BLaER1 (cell line): ENCODE measurements around the gene HYDIN.
"Not testable (repeated sequence)": the region's sequence is repeated elsewhere in the genome, so short reads cannot be mapped to it uniquely, and the experiment has no call there.

Source experiments
- H3K27ac ChIP-seq: shearing (Covaris generic); formaldehyde crosslinking; 2 replicates; pipeline ENCODE4 v1.8.1; 2022
- H3K27me3 ChIP-seq: shearing (Covaris generic); formaldehyde crosslinking; 2 replicates; pipeline ENCODE4 v1.8.1; 2022
- H3K36me3 ChIP-seq: shearing (Covaris generic); formaldehyde crosslinking; 2 replicates; pipeline ENCODE4 v1.8.1; 2022
- H3K4me1 ChIP-seq: shearing (Covaris generic); formaldehyde crosslinking; 2 replicates; pipeline ENCODE4 v1.8.1; 2022
- H3K4me2 ChIP-seq: shearing (Covaris generic); formaldehyde crosslinking; 2 replicates; pipeline ENCODE4 v1.8.1; 2022
- H3K4me3 ChIP-seq: shearing (Covaris generic); formaldehyde crosslinking; 2 replicates; pipeline ENCODE4 v1.8.1; 2022
- H3K9ac ChIP-seq: shearing (Covaris generic); formaldehyde crosslinking; 2 replicates; pipeline ENCODE4 v1.8.1; 2022
- H3K9me3 ChIP-seq: shearing (Covaris generic); formaldehyde crosslinking; 2 replicates; pipeline ENCODE4 v1.8.1; 2022
- H4K20me1 ChIP-seq: shearing (Covaris generic); formaldehyde crosslinking; 2 replicates; pipeline ENCODE4 v1.8.1; 2022
- Cebpa-rat ChIP-seq: shearing (Covaris generic); IDR thresholded peaks from 2 replicates; pipeline ENCODE4 v1.8.1; 2022

HYDIN gene

DNA sequence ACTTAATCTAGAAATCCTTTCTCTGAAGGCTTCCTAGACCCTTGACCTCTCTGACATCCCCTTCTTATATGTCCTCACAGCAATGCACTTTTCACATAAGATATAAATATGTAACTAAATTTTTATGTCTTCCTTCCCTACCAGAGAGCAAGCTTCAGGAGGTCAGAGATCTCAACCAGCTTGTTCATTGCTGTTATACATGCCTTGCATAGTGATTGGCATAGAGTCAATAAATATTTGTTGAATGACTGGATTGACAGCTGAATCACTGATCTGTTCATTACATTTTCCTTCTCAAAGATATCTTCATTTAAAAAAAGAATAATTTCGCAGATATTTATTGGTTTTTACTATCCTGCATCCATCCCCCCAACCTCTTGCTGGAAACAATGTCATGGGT is 29.5 kb downstream of the HYDIN start:
- no peak overlapping the region for H3K4me2 ChIP-seq
- H3K9ac ChIP-seq = no peak overlapping the region
- no peak overlapping the region for H3K27ac ChIP-seq
- peaks cover 32% of the 10 kb centered on the region for H3K9me3 ChIP-seq
- H3K4me3 ChIP-seq = no peak overlapping the region
- no peaks in the 10 kb centered on the region for H4K20me1 ChIP-seq
- no peaks in the 10 kb centered on the region for H3K36me3 ChIP-seq
- no peaks in the 10 kb centered on the region for H3K27me3 ChIP-seq
- H3K4me1 ChIP-seq = peaks cover 7% of the 10 kb centered on the region; the same call in 1 of the 2 replicates
- no peak for TF ChIP-seq Cebpa-rat

DNA sequence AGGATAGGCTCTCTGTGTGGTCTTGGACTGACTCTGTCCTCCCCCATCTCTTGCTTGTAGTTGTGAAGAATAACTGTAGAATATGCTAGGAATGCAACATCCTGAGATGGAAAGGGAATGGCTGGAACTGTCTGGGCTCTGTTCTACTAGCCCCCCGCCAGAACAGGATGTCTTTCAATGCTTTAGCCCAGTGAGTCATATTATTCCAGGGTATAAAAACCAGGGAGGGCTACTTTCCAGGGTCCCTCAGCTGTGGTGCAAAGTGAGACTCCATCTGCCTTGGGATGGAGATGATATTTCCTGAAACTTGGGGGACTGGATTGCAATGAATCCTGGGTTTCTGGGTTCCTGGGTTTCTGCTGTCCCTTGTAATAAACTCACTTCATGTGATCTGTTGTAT is 32.1 kb downstream of the HYDIN start:
- no peaks in the 10 kb centered on the region for H3K27me3 ChIP-seq
- H3K4me2 ChIP-seq = no peak overlapping the region
- H3K9ac ChIP-seq = no peak overlapping the region
- H3K36me3 ChIP-seq = no peaks in the 10 kb centered on the region
- no peak overlapping the region for H3K27ac ChIP-seq
- H3K9me3 ChIP-seq = peaks cover 25% of the 10 kb centered on the region
- H3K4me1 ChIP-seq = no peaks in the 10 kb centered on the region
- no peak overlapping the region for H3K4me3 ChIP-seq
- no peak for TF ChIP-seq Cebpa-rat
- H4K20me1 ChIP-seq = no peaks in the 10 kb centered on the region

DNA sequence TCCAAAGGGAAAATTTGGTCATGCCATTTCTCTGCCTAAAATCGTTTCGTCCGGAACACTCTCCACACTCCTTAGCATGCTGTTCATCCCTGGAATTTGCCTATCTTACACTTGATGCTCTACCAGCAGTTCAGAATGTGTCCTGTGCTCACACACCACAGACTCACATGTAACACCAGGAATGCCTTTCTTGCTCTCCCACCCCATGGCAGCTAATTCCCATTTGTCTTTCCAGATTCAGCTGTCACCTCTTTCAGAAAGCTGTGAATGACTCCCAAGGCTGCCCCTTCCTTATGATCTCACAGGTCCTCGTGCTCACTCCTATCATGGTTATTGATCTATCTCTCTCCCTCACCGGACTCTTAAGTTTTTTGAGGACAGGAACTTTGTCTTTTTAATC is 38.1 kb downstream of the HYDIN start:
- Histone ChIP-seq H3K36me3 (no peaks in the 10 kb centered on the region), H3K4me3 (no peak overlapping the region), H3K9me3 (no peaks in the 10 kb centered on the region), H3K27ac (no peak overlapping the region), H4K20me1 (no peaks in the 10 kb centered on the region), H3K9ac (no peak overlapping the region), H3K4me2 (no peak overlapping the region), H3K27me3 (no peaks in the 10 kb centered on the region), H3K4me1 (no peaks in the 10 kb centered on the region)
- no peak for TF ChIP-seq Cebpa-rat

DNA sequence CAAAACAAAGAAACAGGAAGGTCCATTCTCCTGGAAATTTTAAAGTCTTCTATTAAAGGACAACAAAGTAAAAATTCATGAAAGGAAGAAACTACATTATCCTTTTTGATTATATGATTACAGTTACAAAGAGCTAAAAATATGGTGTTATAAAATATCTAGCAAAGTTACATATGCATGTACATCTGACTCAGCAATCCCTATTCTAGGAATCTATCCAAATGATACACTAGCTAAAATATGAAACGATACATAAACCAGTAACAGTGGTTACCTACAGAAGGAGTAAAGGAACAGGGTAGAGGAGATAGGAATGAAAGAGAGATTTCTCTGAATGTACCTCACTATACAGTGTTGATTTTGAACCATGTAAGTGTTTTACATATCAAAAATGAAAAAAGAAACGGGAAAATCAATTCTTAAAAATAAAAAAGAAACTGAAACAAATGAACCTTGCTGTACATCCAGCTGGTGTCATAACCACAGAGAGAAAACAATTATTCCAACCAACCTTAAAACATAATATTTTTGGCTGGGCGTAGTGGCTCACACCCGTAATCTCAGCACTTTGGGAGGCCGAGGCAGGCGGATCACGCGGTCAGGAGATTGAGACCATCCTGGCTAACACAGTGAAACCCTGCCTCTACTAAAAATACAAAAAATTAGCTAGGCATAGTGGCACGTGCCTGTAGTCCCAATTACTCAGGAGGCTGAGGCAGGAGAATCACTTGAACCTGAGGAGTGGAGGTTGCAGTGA is 41.4 kb downstream of the HYDIN start:
- Histone ChIP-seq H3K27me3 (no peaks in the 10 kb centered on the region), H3K4me1 (no peaks in the 10 kb centered on the region), H3K4me2 (no peak overlapping the region), H3K27ac (no peak overlapping the region), H4K20me1 (no peaks in the 10 kb centered on the region), H3K4me3 (no peak overlapping the region), H3K9ac (no peak overlapping the region), H3K9me3 (no peaks in the 10 kb centered on the region), H3K36me3 (no peaks in the 10 kb centered on the region)
- TF ChIP-seq Cebpa-rat = no peak

DNA sequence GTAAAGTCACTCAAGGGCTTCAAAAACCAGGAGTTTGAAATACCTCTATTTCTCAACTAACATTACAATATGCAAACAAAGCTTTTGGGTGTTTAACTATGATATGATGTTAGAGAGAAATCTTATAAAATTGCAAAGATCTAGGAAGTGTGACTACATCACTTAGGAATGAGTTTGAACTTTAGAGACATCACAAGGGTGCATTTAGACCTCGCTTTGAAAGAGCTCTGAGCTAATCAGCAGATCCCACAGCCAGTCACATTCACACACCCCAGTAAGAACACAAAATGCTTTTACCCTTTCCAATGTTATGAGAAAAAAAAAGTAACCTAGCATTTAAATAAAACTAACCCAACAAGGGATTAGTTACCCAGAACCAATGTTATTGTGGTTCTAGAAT is 45.2 kb downstream of the HYDIN start:
- H3K27ac ChIP-seq = no peak overlapping the region
- H3K4me1 ChIP-seq = no peaks in the 10 kb centered on the region
- H3K27me3 ChIP-seq = no peaks in the 10 kb centered on the region
- no peak overlapping the region for H3K9ac ChIP-seq
- H3K9me3 ChIP-seq = peaks cover 12% of the 10 kb centered on the region
- no peak overlapping the region for H3K4me2 ChIP-seq
- TF ChIP-seq Cebpa-rat = no peak
- H4K20me1 ChIP-seq = no peaks in the 10 kb centered on the region
- no peaks in the 10 kb centered on the region for H3K36me3 ChIP-seq
- no peak overlapping the region for H3K4me3 ChIP-seq

DNA sequence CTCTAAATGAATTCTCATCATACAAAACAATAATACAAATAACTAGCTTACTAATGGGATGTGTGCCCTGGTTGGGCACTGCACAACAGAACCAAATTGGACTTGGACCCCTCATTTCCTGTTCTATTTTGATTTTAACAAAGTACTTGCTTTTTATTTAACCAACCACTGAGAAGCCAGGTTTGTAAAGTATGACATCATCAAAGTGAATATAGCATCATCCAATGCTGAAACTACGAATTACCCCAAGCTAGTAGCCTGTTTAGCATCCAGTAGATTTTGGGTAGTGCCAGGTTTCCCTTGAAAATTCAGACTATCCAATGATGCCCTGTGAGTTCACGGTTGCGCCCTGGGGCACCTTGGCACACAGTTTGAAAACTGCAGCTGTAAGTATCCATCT is 51.0 kb downstream of the HYDIN start:
- TF ChIP-seq Cebpa-rat = no peak
- H3K9ac ChIP-seq = no peak overlapping the region
- no peak overlapping the region for H3K4me2 ChIP-seq
- H4K20me1 ChIP-seq = no peaks in the 10 kb centered on the region
- H3K27ac ChIP-seq = no peak overlapping the region
- peaks cover 12% of the 10 kb centered on the region for H3K9me3 ChIP-seq
- no peaks in the 10 kb centered on the region for H3K36me3 ChIP-seq
- H3K4me3 ChIP-seq = no peak overlapping the region
- no peaks in the 10 kb centered on the region for H3K27me3 ChIP-seq
- no peaks in the 10 kb centered on the region for H3K4me1 ChIP-seq

DNA sequence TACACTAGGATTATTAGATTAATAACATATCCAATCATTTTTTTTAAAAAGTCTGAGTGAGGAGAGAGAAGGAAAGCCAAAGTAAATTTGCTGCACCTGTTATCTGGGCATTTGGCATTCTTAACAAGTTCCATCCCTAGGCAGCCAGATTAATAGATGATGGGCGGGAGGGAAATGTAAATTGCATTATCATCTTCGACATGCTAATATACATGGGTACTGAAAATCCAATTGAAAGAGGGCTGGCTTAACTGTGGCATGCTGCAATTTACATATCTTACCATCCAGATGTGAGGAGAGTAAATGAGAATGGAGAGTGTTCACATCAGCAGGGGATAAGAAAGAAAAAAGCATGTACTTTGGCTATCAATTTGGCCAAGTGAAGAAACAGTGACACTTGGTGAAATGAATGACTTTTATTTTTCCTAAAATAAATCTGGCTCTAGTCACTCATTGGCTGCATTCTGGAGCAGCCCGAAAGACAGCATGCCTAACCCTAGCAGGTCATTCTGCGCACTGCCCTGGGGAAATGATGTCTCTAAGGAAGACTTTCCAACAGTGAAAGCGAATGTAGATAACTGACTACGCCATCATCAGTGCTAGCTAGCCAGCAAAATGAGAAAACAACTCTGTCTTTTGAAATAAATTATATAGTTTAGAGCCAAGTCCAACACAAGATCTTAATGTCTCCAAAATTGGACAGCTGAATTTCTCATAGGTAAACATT is 57.9 kb downstream of the HYDIN start:
- Histone ChIP-seq H3K4me2 (no peak overlapping the region), H3K4me3 (no peak overlapping the region), H4K20me1 (no peaks in the 10 kb centered on the region), H3K4me1 (no peaks in the 10 kb centered on the region), H3K9me3 (no peaks in the 10 kb centered on the region), H3K9ac (no peak overlapping the region), H3K27me3 (no peaks in the 10 kb centered on the region), H3K36me3 (no peaks in the 10 kb centered on the region), H3K27ac (no peak overlapping the region)
- no peak for TF ChIP-seq Cebpa-rat

DNA sequence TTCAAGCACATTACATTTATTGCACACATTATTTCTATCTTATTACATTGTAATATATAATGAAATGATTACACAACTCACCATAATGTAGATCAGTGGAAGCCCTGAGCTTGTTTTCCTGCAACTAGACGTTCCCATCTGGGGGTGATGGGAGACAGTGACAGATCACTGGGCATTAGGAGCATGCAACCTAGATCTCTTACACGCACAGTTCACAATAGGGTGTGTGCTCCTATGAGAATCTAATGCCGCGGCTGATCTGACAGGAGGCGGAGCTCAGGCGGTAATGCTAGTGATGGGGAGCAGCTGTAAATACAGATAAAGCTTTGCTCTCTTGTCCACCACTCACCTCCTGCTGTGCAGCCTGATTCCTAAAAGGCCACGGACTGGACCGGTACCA is 69.5 kb downstream of the HYDIN start:
- not testable (repeated sequence) for H3K4me2 ChIP-seq, H3K36me3 ChIP-seq, H3K9ac ChIP-seq, H3K27ac ChIP-seq, H3K27me3 ChIP-seq, H4K20me1 ChIP-seq, H3K9me3 ChIP-seq, H3K4me3 ChIP-seq
- H3K4me1 ChIP-seq = peaks cover 13% of the 10 kb centered on the region

DNA sequence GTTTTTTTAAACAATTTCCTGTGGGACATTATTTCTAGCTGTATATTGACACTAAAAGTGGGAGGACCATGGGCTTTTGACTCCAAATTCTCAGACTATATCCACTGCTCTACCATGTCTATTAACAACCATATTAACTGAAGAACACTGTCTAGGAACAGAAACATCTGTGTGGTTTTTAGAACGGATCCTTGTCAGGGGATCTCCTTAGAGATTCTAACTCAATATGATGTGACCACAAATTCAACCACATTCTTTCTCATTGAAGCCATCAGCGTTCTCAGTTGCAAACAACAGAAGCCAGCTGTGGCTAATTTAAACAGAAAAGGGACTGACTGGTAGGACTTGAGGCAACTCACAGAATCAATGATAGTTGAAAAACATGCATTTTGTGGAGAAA is 73.2 kb downstream of the HYDIN start:
- H3K4me1 ChIP-seq = peaks cover 13% of the 10 kb centered on the region
- H4K20me1 ChIP-seq, H3K9ac ChIP-seq, H3K36me3 ChIP-seq, H3K4me2 ChIP-seq, H3K27me3 ChIP-seq, H3K4me3 ChIP-seq, H3K27ac ChIP-seq, H3K9me3 ChIP-seq: not testable (repeated sequence)

DNA sequence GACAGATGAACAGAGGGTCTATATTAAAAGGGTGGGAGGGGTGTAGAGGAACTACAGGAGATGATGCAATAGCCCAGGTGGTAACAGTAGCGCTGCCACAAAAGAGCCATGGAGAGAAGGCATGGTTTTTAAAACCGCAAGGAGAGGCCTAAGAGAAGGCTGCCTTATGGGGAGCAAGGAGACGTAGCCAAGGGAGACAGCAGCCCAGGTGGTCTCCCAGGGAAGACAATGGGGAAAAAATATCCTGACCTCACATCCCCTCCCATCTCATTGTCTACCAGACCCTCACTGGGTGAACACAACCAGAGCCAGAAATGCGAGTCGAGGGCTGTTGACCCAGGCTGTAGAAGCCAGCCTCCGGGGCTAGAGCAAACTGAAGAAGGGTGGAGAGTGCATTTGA is 77.2 kb downstream of the HYDIN start:
- H3K4me2 ChIP-seq, H3K27me3 ChIP-seq, H3K9ac ChIP-seq, H4K20me1 ChIP-seq, H3K9me3 ChIP-seq, H3K4me3 ChIP-seq, H3K27ac ChIP-seq, H3K36me3 ChIP-seq: not testable (repeated sequence)
- H3K4me1 ChIP-seq = peaks cover 10% of the 10 kb centered on the region

DNA sequence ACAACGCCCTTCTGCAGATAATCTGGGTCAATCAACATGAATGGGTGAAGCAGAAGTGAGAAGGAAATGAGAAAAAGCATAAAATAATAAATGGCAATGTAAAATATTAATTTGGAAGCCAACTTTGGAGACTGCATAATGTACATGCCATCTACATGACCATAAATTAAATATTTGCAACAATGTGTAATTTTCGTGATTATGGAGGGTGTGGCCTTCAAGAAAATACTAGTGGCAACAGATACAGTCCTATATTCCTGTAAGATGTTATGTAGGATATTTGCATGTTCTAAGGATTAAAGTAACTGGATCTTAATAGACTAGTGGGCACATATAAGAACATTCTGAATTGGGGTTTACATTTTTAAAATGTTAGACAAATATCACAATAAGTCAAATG is 78.9 kb downstream of the HYDIN start:
- H3K4me1 ChIP-seq, H3K9ac ChIP-seq, H3K27me3 ChIP-seq, H3K4me3 ChIP-seq, H3K4me2 ChIP-seq, H3K27ac ChIP-seq, H3K36me3 ChIP-seq, H3K9me3 ChIP-seq, H4K20me1 ChIP-seq: not testable (repeated sequence)

DNA sequence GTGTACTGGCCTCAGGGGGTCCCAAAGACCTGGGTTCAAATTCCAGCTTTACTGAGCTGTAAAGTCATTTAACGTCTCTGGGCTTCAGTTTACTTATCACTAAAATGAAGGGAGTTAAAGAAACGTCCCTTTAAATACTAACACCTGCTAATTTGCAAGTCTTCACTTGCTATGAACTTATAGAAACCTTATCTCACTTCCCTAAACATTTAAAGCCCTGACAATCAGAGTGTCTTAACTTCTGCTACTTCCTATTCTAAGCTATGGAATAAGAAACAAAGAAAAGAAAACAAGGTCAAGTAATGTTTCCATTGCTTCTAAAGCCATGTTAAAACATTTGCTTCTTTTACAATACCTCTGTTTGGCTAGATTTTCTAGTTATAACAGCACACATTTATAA is 87.3 kb downstream of the HYDIN start:
- not testable (repeated sequence) for H3K27ac ChIP-seq, H3K4me1 ChIP-seq

DNA sequence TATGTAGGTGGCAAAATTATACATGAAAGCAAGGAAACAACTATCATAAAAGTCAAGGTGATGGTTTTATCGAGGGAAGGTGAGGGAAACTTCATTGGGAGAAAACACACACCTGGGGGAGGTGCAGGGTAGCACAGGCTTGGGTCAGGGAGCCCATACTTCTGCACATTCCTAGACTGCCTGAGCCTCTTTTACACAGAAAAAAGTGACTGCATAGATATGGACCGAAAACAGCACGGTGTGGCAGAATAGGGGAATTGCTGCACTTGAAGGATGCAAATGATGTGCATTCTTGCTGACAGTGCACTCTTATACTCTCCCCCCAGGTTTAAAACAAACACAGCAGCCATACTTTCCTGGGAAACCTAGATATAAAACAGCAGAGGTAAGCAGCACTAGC is 120.0 kb downstream of the HYDIN start:
- H4K20me1 ChIP-seq, H3K9ac ChIP-seq, H3K9me3 ChIP-seq, H3K4me1 ChIP-seq, H3K36me3 ChIP-seq, H3K4me3 ChIP-seq, H3K27me3 ChIP-seq, H3K4me2 ChIP-seq, H3K27ac ChIP-seq: not testable (repeated sequence)

More for the DNA sequence above, 87.3 kb downstream of the HYDIN start:
- H3K9me3 ChIP-seq, H3K4me2 ChIP-seq, H3K9ac ChIP-seq, H4K20me1 ChIP-seq, H3K36me3 ChIP-seq, H3K27me3 ChIP-seq, H3K4me3 ChIP-seq: not testable (repeated sequence)

DNA sequence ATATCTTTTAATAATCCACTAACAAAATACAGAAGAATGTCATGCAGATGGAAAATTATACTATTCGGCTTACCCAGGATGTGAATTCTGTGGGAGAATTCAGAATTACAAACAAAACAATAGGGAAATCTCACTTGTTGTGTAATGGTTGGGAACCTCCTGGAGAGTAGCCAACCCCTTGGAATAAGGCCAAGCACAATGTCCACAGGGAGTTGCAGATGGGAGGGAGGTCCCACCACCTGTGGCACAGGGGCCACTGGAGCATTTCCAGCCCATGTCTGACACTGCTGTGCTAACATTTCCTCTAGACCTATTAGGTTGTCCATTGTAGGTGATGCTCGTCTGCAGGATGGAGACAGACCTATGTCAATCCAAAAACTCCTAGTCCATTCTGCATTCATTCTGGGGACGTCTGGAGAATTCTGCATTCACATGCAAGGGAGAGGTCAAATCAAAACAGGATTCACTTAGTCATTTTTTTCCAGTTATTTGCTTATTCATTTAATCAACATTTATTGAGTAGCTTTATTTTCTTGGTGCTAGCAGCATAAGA is 120.8 kb downstream of the HYDIN start:
- not testable (repeated sequence) for H3K4me2 ChIP-seq, H3K9me3 ChIP-seq, H3K36me3 ChIP-seq, H4K20me1 ChIP-seq, H3K4me1 ChIP-seq, H3K27ac ChIP-seq, H3K27me3 ChIP-seq, H3K4me3 ChIP-seq, H3K9ac ChIP-seq
